ENCODE data around the gene GPR3.

- TF ChIP-seq POLR2A (IDR thresholded peaks at IDR 0.05) (no peak), CTCF (IDR thresholded peaks at IDR 0.05) (no peak)
These were observed 36.0 kb downstream of the GPR3 start for GRCh38 chr1:27428316-27429028.

Data from Peyer's patch (tissue), 4 donors.